HepG2 (cell line): ENCODE results near the gene NUDT19. TPM values are rescaled to one million over a fixed set of nuclear protein-coding genes. Genes with fewer than 3 reads are reported as not detected.

Experiments
- ATAC-seq: fragments of 200-7000 bp; cut with Tn5 transposase; 3 replicates; pipeline ENCODE4 v1.9.1; 2020; ENCODE audit warnings: mild to moderate bottlenecking, moderate library complexity
- BruUV-seq: library from RNA; stranded (reverse); fragments of 400-500 nt; replicated peaks from 2 replicates; lab custom pipeline; 2021; lab: Mats Ljungman, UMichigan
- CTCF ChIA-PET: fragments of 300-600 bp; formaldehyde crosslinking; extraction: SDS; loops from one replicate; lab custom pipeline; 2021; ENCODE audit warnings: low total read pairs, inconsistent platforms, low intra/inter-chr PET ratio; lab: Yijun Ruan, JAX
- POLR2A ChIA-PET: fragments of 350-600 bp; sonication (Branson Sonifier 250); formaldehyde crosslinking; loops from one replicate; lab custom pipeline; 2020; ENCODE audit warnings: antibody characterized with exemption, inconsistent platforms; lab: Yijun Ruan, JAX
- DNase-seq: peaks from one replicate; pipeline ENCODE4 v3.0.0-alpha.2; 2015; ENCODE audit warnings: low spot score
- FAIRE-seq: peaks from 3 replicates; lab custom pipeline; 2011; peaks lifted over from hg19 to GRCh38; lab: Jason Lieb, UNC
- H2AFZ ChIP-seq: one replicate; pipeline ENCODE4 v1.6.1; 2011; ENCODE audit warnings: low read length, inconsistent platforms
- H3K27ac ChIP-seq: fragments of 300-600 bp; 3 replicates; pipeline ENCODE4 v1.8.0; 2011; ENCODE audit warnings: mixed run types, mild to moderate bottlenecking, mixed read lengths, low read length, inconsistent platforms; ENCODE audit not compliant: insufficient read depth; ENCODE audit errors: extremely low read length
- H3K27me3 ChIP-seq, 2 experiments: fragments of 200-600 bp in 1 of 2; 2 replicates in 1 of 2; 3 replicates in 1 of 2; pipeline versions ENCODE4 v1.6.0 to v1.8.0; 2011; ENCODE audit warnings: low read length in 2 of 2, mild to moderate bottlenecking in 2 of 2, moderate library complexity in 2 of 2, inconsistent platforms in 1 of 2; ENCODE audit not compliant: insufficient read depth in 2 of 2, control insufficient read depth in 1 of 2
- H3K36me3 ChIP-seq, 2 experiments: fragments of 200-600 bp in 1 of 2; replicated peaks in 1 of 2; 2 replicates in 1 of 2; 3 replicates in 1 of 2; pipeline versions ENCODE4 v1.5.1 to v1.8.0; 2011; ENCODE audit warnings: low read length in 2 of 2, inconsistent platforms in 1 of 2; ENCODE audit not compliant: insufficient read depth in 2 of 2, control insufficient read depth in 1 of 2
- H3K4me1 ChIP-seq: 2 replicates; pipeline ENCODE4 v1.5.1; 2012; ENCODE audit warnings: low read length, inconsistent platforms; ENCODE audit not compliant: insufficient read depth
- H3K4me2 ChIP-seq: 2 replicates; pipeline ENCODE4 v1.6.0; 2011; ENCODE audit warnings: low read depth, low read length, inconsistent platforms
- H3K4me3 ChIP-seq, 3 experiments: fragments of 200-600 bp in 1 of 3; sonication (generic), shearing (Covaris generic) in 1 of 3; replicated peaks in 1 of 3; 2 replicates each; pipeline ENCODE4 v1.5.1; 2011 to 2016; ENCODE audit warnings: low read length in 3 of 3, inconsistent platforms in 2 of 3, low read depth in 2 of 3, mild to moderate bottlenecking in 2 of 3, control low read depth in 1 of 3, mixed read lengths in 1 of 3; ENCODE audit not compliant: insufficient read depth in 1 of 3
- H3K79me2 ChIP-seq: one replicate; pipeline ENCODE4 v1.6.1; 2011; ENCODE audit warnings: low read length, inconsistent platforms; ENCODE audit not compliant: insufficient read depth
- H3K9ac ChIP-seq: 2 replicates; pipeline ENCODE4 v1.6.0; 2011; ENCODE audit warnings: mild to moderate bottlenecking, low read depth, low read length, inconsistent platforms; ENCODE audit not compliant: insufficient read depth
- H3K9me3 ChIP-seq: 2 replicates; pipeline ENCODE4 v1.5.1; 2012; ENCODE audit warnings: mild to moderate bottlenecking, low read length
- H4K20me1 ChIP-seq: 2 replicates; pipeline ENCODE4 v1.6.0; 2011; ENCODE audit warnings: inconsistent platforms, mild to moderate bottlenecking, low read length, moderate library complexity; ENCODE audit not compliant: insufficient read depth
- ATF2 ChIP-seq: sonication (generic); formaldehyde crosslinking; IDR thresholded peaks from 2 replicates; pipeline ENCODE4 v1.4.0; 2020; ENCODE audit warnings: missing genetic modification reagents
- DZIP1 ChIP-seq: sonication (generic); formaldehyde crosslinking; IDR thresholded peaks from 2 replicates; pipeline ENCODE4 v1.5.0; 2020; ENCODE audit warnings: mild to moderate bottlenecking, missing genetic modification reagents
- E2F5 ChIP-seq: sonication (generic); formaldehyde crosslinking; conservative IDR thresholded peaks from 2 replicates; pipeline ENCODE4 v1.4.0; 2020; ENCODE audit warnings: missing genetic modification reagents
- NR2F1 ChIP-seq, 2 experiments: fragments of 450-650 bp in 1 of 2; formaldehyde crosslinking in 1 of 2; IDR thresholded peaks; 2 replicates each; pipeline versions ENCODE4 v1.5.0 to v1.6.1; 2016 to 2020; ENCODE audit warnings: mild to moderate bottlenecking in 1 of 2, missing compliant biosample characterization in 1 of 2, missing genetic modification reagents in 1 of 2, moderate library complexity in 1 of 2
- SOX6 ChIP-seq, 2 experiments: fragments of 450-650 bp in 1 of 2; sonication (generic) in 1 of 2; formaldehyde crosslinking in 1 of 2; IDR thresholded peaks; 2 replicates each; pipeline versions ENCODE4 v1.4.0 to v1.6.1; 2017 to 2020; ENCODE audit warnings: antibody characterized with exemption in 1 of 2, mild to moderate bottlenecking in 1 of 2, missing genetic modification reagents in 1 of 2
- TARDBP ChIP-seq: sonication (generic); formaldehyde crosslinking; IDR thresholded peaks from 2 replicates; pipeline ENCODE4 v1.8.0; 2022; ENCODE audit warnings: mild to moderate bottlenecking, missing genetic modification reagents
- ZHX2 ChIP-seq, 2 experiments: sonication (generic) in 1 of 2; formaldehyde crosslinking in 1 of 2; IDR thresholded peaks; 2 replicates each; pipeline versions ENCODE4 v1.6.1 to v1.9.0; 2014 to 2022; ENCODE audit warnings: antibody characterized with exemption in 1 of 2, borderline replicate concordance in 1 of 2, inconsistent platforms in 1 of 2, low read depth in 1 of 2, missing genetic modification reagents in 1 of 2
- ZNF260 ChIP-seq: sonication (generic); formaldehyde crosslinking; IDR thresholded peaks from 2 replicates; pipeline ENCODE4 v1.4.0; 2020; ENCODE audit warnings: missing genetic modification reagents, low read depth, mild to moderate bottlenecking, borderline replicate concordance
- WGBS: methylation state at CpG from one replicate; pipeline ENCODE4 v1.1.6; 2017; ENCODE audit warnings: low lambda C conversion rate; 5-methylcytosine and 5-hydroxymethylcytosine counted together
- in situ Hi-C: cut with HindIII; loops from 2 replicates; pipeline ENCODE4 v1.10.0; 2017; ENCODE audit warnings: low pct_unique_long_range_greater_than_20kb; ENCODE audit not compliant: extremely low pct_ligation_motif_present
- intact Hi-C: fragments of 100-400 bp; cut with micrococcal nuclease; formaldehyde crosslinking; loops from one replicate; pipeline ENCODE4 v1.10.0; 2022; ENCODE audit not compliant: unreplicated experiment
- polyA plus RNA-seq, 8 experiments: library from polyadenylated mRNA; depleted of rRNA in 3 of 8; stranded (reverse) in 7 of 8; unstranded in 1 of 8; fragments of >200 nt; fragmentation: Illumina TruSeq in 4 of 8; extraction: Trizol in 4 of 8; gene quantifications; 2 replicates each; pipeline versions ENCODE4 v1.2.1 to v1.2.3, GENCODE V29; 2011 to 2016; ENCODE audit warnings: low read depth in 4 of 8, missing spikeins in 1 of 8, mixed read lengths in 1 of 8; ENCODE audit not compliant: insufficient read depth in 1 of 8
- total RNA-seq, 5 experiments: library from RNA; depleted of rRNA; stranded (reverse); fragments of >200 nt; fragmentation: Illumina TruSeq; extraction: Trizol; gene quantifications; 2 replicates each; pipeline ENCODE4 v1.2.3, GENCODE V29; 2016; ENCODE audit warnings: low read depth in 1 of 5

Gene NUDT19
- total and polyA plus RNA-seq, 2 of the 13 experiments (the other 11 are each of a cell fraction or from before 2014, with no cell fraction given): 3.1 to 3.6 TPM

GRCh38 chr19:32717496-32717895, 25.9 kb downstream of the NUDT19 start:
- ChIA-PET CTCF (no interaction called here), POLR2A (no interaction called here)

More at GRCh38 chr19:32717496-32717895, 25.9 kb downstream of the NUDT19 start:
- BruUV-seq: no TSS peak
- DNase-seq: no peak
- H3K4me2 ChIP-seq: no peak overlapping the region
- in situ Hi-C loops (no loop called here), intact Hi-C loops (no loop called here)
- no peaks in the 10 kb centered on the region for H3K4me1 ChIP-seq
- H3K36me3 ChIP-seq: 0 out of 5 replicates have a peak, but pooled peaks cover 0 to 8% of the 10 kb centered on the region in 2 experiments
- no peaks in the 10 kb centered on the region for H4K20me1 ChIP-seq
- no peak overlapping the region for H3K27ac ChIP-seq
- TF ChIP-seq E2F5 (CRISPR knock-in tag) (no peak), ZHX2 (IDR thresholded peaks at IDR 0.05; ENCODE audit: low read depth) (no peak), ZHX2 (CRISPR knock-in tag; IDR thresholded peaks at IDR 0.05; ENCODE audit: borderline replicate concordance) (no peak), DZIP1 (CRISPR knock-in tag) (no peak), TARDBP (no peak), ZNF260 (CRISPR knock-in tag) (no peak), SOX6 (IDR thresholded peaks at IDR 0.05) (no peak), SOX6 (CRISPR knock-in tag; IDR thresholded peaks at IDR 0.05) (no peak), NR2F1 (CRISPR knock-in tag; IDR thresholded peaks at IDR 0.05) (no peak), ATF2 (no peak)
- WGBS: 62% methylated on average over 5 of the region's 5 CpGs
- no peaks in the 10 kb centered on the region for H3K79me2 ChIP-seq
- peaks cover 0 to 4% of the 10 kb centered on the region in 2 experiments; a peak in 2 of 5 replicates for H3K27me3 ChIP-seq
- H2AFZ ChIP-seq: no peak overlapping the region
- ATAC-seq: no peak
- no peaks in the 10 kb centered on the region for H3K9me3 ChIP-seq
- no peak overlapping the region for H3K9ac ChIP-seq
- no peak overlapping the region for H3K4me3 ChIP-seq
- no peak for FAIRE-seq
